Liver (tissue), 3 donors: ENCODE results near the gene TMEM87A.

Experiments used
- FOXA1 ChIP-seq: IDR thresholded peaks from 2 replicates; pipeline ENCODE4 v1.6.1; 2016; ENCODE audit warnings: antibody characterized with exemption
- FOXA2 ChIP-seq: IDR thresholded peaks from 2 replicates; pipeline ENCODE4 v1.6.1; 2016; ENCODE audit warnings: antibody characterized with exemption
- GABPA ChIP-seq, 2 donors: IDR thresholded peaks in 1 of 2; conservative IDR thresholded peaks in 1 of 2; 2 replicates each; pipeline ENCODE4 v1.6.1; 2016; ENCODE audit warnings: antibody characterized with exemption in 2 of 2, mild to moderate bottlenecking in 1 of 2, moderate library complexity in 1 of 2
- JUND ChIP-seq, 2 donors: IDR thresholded peaks; 2 replicates each; pipeline ENCODE4 v1.6.1; 2016; ENCODE audit warnings: antibody characterized with exemption in 2 of 2
- MAX ChIP-seq: IDR thresholded peaks from 2 replicates; pipeline ENCODE4 v1.6.1; 2016; ENCODE audit warnings: antibody characterized with exemption
- NR2F2 ChIP-seq: IDR thresholded peaks from 2 replicates; pipeline ENCODE4 v1.6.1; 2016; ENCODE audit warnings: antibody characterized with exemption
- RAD21 ChIP-seq, 2 donors: IDR thresholded peaks; 2 replicates each; pipeline ENCODE4 v1.6.1; 2016; ENCODE audit warnings: antibody characterized with exemption in 2 of 2, mild to moderate bottlenecking in 2 of 2
- RXRA ChIP-seq, 2 donors: IDR thresholded peaks; 2 replicates each; pipeline ENCODE4 v1.6.1; 2017 to 2018; ENCODE audit warnings: antibody characterized with exemption in 2 of 2, mild to moderate bottlenecking in 1 of 2
- TAF1 ChIP-seq: conservative IDR thresholded peaks from 2 replicates; pipeline ENCODE4 v1.6.1; 2016; ENCODE audit warnings: antibody characterized with exemption, mild to moderate bottlenecking
- YY1 ChIP-seq: IDR thresholded peaks from 2 replicates; pipeline ENCODE4 v1.6.1; 2016; ENCODE audit warnings: antibody characterized with exemption, mild to moderate bottlenecking
- TF ChIP-seq, protein P1 (sequence below): fragments of 150-350 bp; IDR thresholded peaks from 2 replicates; pipeline ENCODE4 v1.5.1; 2017; ENCODE audit warnings: improper control_type of control experiment, low read depth, low read length; ENCODE audit not compliant: missing input control
- TF ChIP-seq, protein P2 (sequence below): IDR thresholded peaks from 2 replicates; pipeline ENCODE4 v1.6.1; 2016; ENCODE audit warnings: antibody characterized with exemption, mild to moderate bottlenecking
- TF ChIP-seq, protein P3 (sequence below): IDR thresholded peaks from 2 replicates; pipeline ENCODE4 v1.6.1; 2016; ENCODE audit warnings: antibody characterized with exemption
- donor health status: healthy.
- donor health status: healthy.

DNA sequence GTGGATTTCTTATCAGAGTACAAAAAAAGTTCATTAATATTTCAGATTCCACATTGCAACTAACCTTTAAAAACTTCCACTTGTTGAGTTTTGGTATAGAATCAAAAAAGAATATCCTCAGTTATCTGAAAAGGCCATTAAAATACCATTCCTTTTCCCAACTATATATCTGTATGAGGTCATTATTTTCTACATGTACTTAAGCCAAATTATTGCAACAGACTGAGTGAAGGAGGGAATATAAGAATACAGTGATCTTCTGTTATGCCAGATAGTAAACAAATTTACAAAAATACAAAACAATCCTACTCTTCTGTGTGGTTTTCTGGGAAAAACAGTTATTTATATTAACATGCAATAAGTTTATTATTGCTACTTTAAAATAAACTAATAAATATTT, 5.9 kb downstream of the TMEM87A start:
- TF ChIP-seq, protein P1, sequence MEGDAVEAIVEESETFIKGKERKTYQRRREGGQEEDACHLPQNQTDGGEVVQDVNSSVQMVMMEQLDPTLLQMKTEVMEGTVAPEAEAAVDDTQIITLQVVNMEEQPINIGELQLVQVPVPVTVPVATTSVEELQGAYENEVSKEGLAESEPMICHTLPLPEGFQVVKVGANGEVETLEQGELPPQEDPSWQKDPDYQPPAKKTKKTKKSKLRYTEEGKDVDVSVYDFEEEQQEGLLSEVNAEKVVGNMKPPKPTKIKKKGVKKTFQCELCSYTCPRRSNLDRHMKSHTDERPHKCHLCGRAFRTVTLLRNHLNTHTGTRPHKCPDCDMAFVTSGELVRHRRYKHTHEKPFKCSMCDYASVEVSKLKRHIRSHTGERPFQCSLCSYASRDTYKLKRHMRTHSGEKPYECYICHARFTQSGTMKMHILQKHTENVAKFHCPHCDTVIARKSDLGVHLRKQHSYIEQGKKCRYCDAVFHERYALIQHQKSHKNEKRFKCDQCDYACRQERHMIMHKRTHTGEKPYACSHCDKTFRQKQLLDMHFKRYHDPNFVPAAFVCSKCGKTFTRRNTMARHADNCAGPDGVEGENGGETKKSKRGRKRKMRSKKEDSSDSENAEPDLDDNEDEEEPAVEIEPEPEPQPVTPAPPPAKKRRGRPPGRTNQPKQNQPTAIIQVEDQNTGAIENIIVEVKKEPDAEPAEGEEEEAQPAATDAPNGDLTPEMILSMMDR, result no peak
- TF ChIP-seq, protein P2, sequence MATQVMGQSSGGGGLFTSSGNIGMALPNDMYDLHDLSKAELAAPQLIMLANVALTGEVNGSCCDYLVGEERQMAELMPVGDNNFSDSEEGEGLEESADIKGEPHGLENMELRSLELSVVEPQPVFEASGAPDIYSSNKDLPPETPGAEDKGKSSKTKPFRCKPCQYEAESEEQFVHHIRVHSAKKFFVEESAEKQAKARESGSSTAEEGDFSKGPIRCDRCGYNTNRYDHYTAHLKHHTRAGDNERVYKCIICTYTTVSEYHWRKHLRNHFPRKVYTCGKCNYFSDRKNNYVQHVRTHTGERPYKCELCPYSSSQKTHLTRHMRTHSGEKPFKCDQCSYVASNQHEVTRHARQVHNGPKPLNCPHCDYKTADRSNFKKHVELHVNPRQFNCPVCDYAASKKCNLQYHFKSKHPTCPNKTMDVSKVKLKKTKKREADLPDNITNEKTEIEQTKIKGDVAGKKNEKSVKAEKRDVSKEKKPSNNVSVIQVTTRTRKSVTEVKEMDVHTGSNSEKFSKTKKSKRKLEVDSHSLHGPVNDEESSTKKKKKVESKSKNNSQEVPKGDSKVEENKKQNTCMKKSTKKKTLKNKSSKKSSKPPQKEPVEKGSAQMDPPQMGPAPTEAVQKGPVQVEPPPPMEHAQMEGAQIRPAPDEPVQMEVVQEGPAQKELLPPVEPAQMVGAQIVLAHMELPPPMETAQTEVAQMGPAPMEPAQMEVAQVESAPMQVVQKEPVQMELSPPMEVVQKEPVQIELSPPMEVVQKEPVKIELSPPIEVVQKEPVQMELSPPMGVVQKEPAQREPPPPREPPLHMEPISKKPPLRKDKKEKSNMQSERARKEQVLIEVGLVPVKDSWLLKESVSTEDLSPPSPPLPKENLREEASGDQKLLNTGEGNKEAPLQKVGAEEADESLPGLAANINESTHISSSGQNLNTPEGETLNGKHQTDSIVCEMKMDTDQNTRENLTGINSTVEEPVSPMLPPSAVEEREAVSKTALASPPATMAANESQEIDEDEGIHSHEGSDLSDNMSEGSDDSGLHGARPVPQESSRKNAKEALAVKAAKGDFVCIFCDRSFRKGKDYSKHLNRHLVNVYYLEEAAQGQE, result no peak
- no peak for TF ChIP-seq TAF1
- TF ChIP-seq FOXA1, result no peak
- TF ChIP-seq, protein P3, sequence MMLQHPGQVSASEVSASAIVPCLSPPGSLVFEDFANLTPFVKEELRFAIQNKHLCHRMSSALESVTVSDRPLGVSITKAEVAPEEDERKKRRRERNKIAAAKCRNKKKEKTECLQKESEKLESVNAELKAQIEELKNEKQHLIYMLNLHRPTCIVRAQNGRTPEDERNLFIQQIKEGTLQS, result no peak
- no peak for TF ChIP-seq MAX
- TF ChIP-seq RAD21 (IDR thresholded peaks at IDR 0.05), result no peak
- no peak for TF ChIP-seq RXRA (IDR thresholded peaks at IDR 0.05)
- TF ChIP-seq FOXA2, result no peak
- TF ChIP-seq GABPA (IDR thresholded peaks at IDR 0.05 in 1 of 2, conservative IDR thresholded peaks at IDR 0.05 in 1 of 2), result no peak
- TF ChIP-seq NR2F2, result no peak
- no peak for TF ChIP-seq JUND (IDR thresholded peaks at IDR 0.05)
- no peak for TF ChIP-seq YY1
